ENCODE results near the gene LONP1. TPM values are rescaled to one million over a fixed set of nuclear protein-coding genes. Genes with fewer than 3 reads are reported as not detected.
A peak's percentile ranks its signal among the peaks of the same experiment; 100 is the strongest.
"Not testable (repeated sequence)": the region's sequence is repeated elsewhere in the genome, so short reads cannot be mapped to it uniquely, and the experiment has no call there.

The LONP1 gene, protein sequence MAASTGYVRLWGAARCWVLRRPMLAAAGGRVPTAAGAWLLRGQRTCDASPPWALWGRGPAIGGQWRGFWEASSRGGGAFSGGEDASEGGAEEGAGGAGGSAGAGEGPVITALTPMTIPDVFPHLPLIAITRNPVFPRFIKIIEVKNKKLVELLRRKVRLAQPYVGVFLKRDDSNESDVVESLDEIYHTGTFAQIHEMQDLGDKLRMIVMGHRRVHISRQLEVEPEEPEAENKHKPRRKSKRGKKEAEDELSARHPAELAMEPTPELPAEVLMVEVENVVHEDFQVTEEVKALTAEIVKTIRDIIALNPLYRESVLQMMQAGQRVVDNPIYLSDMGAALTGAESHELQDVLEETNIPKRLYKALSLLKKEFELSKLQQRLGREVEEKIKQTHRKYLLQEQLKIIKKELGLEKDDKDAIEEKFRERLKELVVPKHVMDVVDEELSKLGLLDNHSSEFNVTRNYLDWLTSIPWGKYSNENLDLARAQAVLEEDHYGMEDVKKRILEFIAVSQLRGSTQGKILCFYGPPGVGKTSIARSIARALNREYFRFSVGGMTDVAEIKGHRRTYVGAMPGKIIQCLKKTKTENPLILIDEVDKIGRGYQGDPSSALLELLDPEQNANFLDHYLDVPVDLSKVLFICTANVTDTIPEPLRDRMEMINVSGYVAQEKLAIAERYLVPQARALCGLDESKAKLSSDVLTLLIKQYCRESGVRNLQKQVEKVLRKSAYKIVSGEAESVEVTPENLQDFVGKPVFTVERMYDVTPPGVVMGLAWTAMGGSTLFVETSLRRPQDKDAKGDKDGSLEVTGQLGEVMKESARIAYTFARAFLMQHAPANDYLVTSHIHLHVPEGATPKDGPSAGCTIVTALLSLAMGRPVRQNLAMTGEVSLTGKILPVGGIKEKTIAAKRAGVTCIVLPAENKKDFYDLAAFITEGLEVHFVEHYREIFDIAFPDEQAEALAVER
- 10 to 100 TPM; 74.3 to 75.3 TPM for total RNA-seq
- polyA plus RNA-seq: 10 to 100 TPM; 19.9 to 45.5 (median 21.6) TPM
- total RNA-seq: 86.0 to 399 (median 108) reads per million in 6 experiments

DNA sequence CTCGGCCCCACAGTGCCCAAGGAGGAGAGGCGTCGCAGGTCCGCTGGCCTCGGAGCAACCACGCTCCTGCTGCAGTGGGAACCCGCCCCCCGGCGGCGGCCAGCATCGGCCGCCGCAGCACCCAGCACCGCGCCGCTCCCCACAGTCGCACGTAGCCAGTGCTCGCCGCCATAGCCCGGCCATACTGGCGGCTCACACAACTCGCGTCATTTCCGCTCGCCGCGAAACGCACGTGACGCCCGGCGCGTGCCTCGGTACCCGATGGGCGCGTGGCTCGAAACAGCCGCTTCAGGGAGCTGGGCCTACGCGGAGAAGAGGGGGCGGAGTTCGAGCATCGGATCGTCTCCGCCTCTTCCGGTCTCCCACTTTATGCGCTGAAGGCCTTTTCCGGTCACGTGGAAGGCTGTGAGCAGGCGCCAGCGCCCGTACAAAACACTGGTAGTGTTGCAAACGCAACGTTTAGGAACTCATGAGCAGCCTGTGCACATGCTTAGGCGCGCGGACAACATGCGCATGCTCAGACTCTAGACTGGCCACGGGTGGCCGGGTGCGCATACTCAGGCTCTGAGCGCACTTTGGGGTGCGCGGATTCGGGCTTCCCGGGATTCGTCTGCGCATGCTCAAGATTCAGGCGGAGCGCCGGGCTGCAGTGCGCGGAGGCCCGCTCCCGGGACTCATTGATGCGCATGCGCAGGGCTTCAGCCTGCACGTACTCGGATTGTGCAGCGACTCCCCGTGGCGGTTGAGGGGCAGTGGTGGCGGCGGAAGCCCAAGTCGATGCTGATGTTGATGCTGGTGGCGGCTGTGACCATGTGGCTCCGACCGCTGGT lies at the start of gene LONP1, which contains the start of gene CATSPERD:
Gene LONP1, minus strand, starts transcription at position 186 of the 830 bp plus-strand sequence. Its CDS starts 14 bp downstream, at position 172.
Gene CATSPERD, plus strand, starts transcription at position 677 of the 830 bp plus-strand sequence. Its CDS starts 101 bp downstream, at position 778.
- Mint-ChIP-seq H3K9me3 (no peaks in the 10 kb centered on the region), H3K27me3 (peaks cover 0 to 4% (median 1%) of the 10 kb centered on the region in 5 donors), H3K27ac (peak within 1 kb of the TSS; percentile 94 to 98 (median 96)), H3K36me3 (peaks cover 0 to 9% (median 4%) of the 10 kb centered on the region in 3 donors), H3K4me1 (peaks cover 8 to 35% (median 20%) of the 10 kb centered on the region in 4 donors), H3K4me3 (peak within 1 kb of the TSS; percentile 88 to 96 (median 90))
- POLR2A ChIA-PET: interaction anchor here (0.6 to 5.4 kb wide), 16 partner anchors 8 to 995 kb away, joined by 3 to 68 read pairs (median 4); partner anchors contain the start of genes DUS3L, FEM1A, MICOS13 and RPL36
- ATAC-seq (peak; percentile 84 to 90), DNase-seq (peak; percentile 96 to 99 (median 98))

DNA sequence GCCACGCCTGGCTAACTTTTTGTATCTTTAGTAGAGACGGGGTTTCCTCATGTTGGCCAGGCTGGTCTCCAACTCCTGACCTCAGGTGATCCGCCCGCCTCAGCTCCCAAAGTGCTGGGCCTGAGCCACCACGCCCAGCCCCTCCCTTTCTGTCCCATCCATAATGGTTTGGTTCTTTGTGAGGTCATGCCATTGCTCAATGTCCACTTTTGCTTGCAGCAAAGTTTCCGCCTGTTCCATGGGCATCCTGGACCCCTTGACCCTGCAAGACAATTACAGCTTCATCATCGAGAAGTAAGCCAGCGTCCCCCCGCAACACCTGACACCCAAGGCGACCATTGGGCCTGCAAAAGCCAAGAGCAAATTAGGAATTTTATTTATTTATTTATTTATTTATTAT lies 48.0 kb upstream of the LONP1 start:
- H3K36me3 Mint-ChIP-seq: no peaks in the 10 kb centered on the region
- ATAC-seq (no peak), DNase-seq (no peak)
- H3K9me3 Mint-ChIP-seq: peaks cover 0 to 2% (median 0%) of the 10 kb centered on the region in 9 donors
- POLR2A ChIA-PET: interaction anchor here (0.6 kb wide), 1 partner anchor 706 kb away, joined by 4 read pairs; no protein-coding TSS in a partner anchor
- H3K27me3 Mint-ChIP-seq: peaks cover 0 to under 1% (median 0%) of the 10 kb centered on the region in 5 donors
- H3K4me3 Mint-ChIP-seq: no peak overlapping the region
- no peaks in the 10 kb centered on the region for H3K4me1 Mint-ChIP-seq
- H3K27ac Mint-ChIP-seq: no peak overlapping the region

DNA sequence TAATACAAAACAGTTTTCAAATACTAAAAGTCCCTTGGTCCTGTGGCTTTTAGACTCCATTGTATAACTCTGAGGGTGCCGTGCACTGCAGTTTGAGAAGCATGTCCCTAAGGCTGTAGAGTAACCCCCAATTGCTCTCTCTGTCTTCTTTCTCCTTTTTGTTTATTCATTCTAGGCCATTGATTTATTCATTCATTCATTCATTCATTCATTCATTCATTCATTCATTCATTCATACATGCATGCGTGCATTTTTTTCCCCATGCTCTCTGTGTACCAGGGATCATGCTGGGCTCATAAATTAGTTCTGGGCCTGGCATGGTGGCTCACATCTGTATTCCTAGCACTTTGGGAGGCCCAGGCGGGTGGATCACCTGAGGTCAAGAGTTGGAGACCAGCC lies 45.3 kb upstream of the LONP1 start:
- Mint-ChIP-seq H3K36me3 (no peaks in the 10 kb centered on the region), H3K4me3 (no peak overlapping the region), H3K9me3 (peaks cover 0 to 12% (median 0%) of the 10 kb centered on the region in 9 donors), H3K27me3 (peaks cover 0 to 5% (median 1%) of the 10 kb centered on the region in 5 donors), H3K27ac (no peak overlapping the region), H3K4me1 (no peaks in the 10 kb centered on the region)
- POLR2A ChIA-PET: interaction anchor here (0.5 kb wide), 1 partner anchor 1098 kb away, joined by 3 read pairs; no protein-coding TSS in a partner anchor
- no peak for ATAC-seq
- no peak for DNase-seq

DNA sequence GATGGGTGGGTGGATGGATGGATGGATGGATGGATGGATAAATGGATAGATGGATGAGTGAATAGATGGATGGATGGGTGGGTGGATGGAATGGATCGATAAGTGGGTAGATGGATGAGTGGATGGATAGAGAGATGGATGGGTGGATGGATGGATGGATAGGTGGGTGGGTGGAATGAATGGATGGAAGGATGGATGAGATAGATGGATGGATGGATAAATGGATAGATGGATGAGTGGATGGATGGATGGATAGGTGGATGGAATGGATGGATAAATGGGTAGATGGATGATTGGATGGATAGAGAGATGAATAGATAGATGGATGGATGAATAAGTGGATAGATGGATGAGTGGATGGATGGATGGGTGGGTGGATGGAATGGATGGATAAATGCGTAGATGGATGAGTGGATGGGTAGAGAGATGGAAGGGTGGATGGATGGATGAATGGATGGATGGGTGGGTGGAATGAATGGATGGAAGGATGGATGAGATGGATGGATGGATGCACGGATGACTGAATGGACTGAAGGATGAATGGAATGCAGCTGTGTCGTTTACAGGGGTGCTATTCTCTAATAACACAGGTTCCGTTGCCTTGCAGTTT lies 42.8 kb upstream of the LONP1 start:
- POLR2A ChIA-PET: no interaction called here
- Mint-ChIP-seq H3K36me3 (no peaks in the 10 kb centered on the region), H3K4me1 (no peaks in the 10 kb centered on the region), H3K4me3 (no peak overlapping the region), H3K9me3 (peaks cover 0 to 12% (median 0%) of the 10 kb centered on the region in 9 donors), H3K27ac (no peak overlapping the region), H3K27me3 (peaks cover 0 to 5% (median 1%) of the 10 kb centered on the region in 5 donors)
- DNase-seq (no peak), ATAC-seq (no peak)

DNA sequence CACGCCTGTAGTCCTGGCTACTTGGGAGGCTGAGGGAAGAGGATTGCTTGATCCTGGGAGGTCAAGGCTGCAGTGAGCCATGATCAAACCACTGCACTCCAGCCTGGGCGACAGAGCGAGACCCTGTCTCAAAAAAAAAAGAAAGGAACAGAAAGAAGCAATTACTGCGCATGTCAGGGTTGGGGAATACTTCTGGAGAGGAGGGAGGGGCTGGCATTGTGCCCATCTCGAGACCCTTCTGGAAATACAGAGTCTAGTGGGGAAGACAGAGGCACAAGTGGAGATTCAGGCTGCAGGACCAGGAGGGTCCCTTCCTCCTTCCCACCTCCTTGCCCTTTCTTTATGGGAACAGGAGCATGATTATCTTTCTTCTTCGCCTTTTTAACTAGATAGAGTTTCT lies 33.8 kb upstream of the LONP1 start:
- H3K27ac Mint-ChIP-seq: peak overlapping the region in 1 of 10 donors; percentile 31
- H3K36me3 Mint-ChIP-seq: peaks cover 0 to 2% (median 0%) of the 10 kb centered on the region in 3 donors
- DNase-seq (no peak), ATAC-seq (no peak)
- H3K4me1 Mint-ChIP-seq: no peaks in the 10 kb centered on the region
- H3K4me3 Mint-ChIP-seq: no peak overlapping the region
- POLR2A ChIA-PET: no interaction called here
- H3K9me3 Mint-ChIP-seq: no peaks in the 10 kb centered on the region
- H3K27me3 Mint-ChIP-seq: peaks cover 0 to 12% (median 4%) of the 10 kb centered on the region in 5 donors

DNA sequence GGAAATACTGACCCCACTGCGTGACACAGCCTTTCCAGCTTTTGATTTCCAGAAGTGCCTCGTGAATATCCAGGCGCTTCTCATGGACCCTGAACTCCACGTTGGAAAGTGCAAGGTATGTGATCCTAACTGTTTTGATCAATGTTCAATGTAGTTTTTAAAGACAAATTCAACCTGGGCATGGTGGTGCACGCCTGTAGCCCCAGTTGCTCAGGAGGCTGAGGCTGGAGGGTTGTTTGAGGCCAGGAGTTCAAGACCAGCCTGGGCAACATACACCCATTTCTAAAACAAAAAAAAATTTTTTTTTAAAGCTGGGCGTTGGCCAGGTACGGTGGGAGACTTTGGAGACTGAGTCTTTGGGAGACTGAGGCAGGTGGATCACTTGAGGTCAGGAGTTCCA lies 31.8 kb upstream of the LONP1 start:
- Mint-ChIP-seq H3K4me1 (no peaks in the 10 kb centered on the region), H3K27ac (no peak overlapping the region), H3K36me3 (peaks cover 0 to 2% (median 0%) of the 10 kb centered on the region in 3 donors), H3K27me3 (peaks cover 0 to 13% (median 5%) of the 10 kb centered on the region in 5 donors), H3K9me3 (no peaks in the 10 kb centered on the region), H3K4me3 (no peak overlapping the region)
- POLR2A ChIA-PET: no interaction called here
- ATAC-seq (no peak), DNase-seq (no peak)

DNA sequence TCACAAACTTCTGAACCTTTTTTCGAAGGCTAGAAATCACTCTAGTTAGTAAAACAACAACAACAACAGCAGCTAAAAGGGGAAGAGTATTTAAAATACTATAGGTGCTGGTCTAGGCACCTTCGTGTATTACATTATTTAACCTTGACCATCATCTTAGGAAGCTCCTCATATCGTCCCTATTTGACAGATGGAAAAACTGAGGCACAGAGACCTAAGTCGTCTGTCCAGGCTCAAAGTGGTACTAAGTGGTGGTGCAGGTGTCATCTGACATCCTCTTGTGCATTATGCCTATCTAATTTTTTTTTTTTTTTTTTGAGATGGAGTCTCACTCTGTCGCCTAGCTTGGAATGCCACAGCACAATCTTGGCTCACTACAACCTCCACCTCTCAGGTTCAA lies 29.6 kb upstream of the LONP1 start:
- Mint-ChIP-seq H3K4me3 (no peak overlapping the region), H3K27ac (no peak overlapping the region), H3K27me3 (peaks cover 0 to 9% (median 5%) of the 10 kb centered on the region in 5 donors), H3K36me3 (peaks cover 0 to 2% (median 0%) of the 10 kb centered on the region in 3 donors), H3K9me3 (no peaks in the 10 kb centered on the region), H3K4me1 (no peaks in the 10 kb centered on the region)
- ATAC-seq (no peak), DNase-seq (no peak)
- POLR2A ChIA-PET: no interaction called here

DNA sequence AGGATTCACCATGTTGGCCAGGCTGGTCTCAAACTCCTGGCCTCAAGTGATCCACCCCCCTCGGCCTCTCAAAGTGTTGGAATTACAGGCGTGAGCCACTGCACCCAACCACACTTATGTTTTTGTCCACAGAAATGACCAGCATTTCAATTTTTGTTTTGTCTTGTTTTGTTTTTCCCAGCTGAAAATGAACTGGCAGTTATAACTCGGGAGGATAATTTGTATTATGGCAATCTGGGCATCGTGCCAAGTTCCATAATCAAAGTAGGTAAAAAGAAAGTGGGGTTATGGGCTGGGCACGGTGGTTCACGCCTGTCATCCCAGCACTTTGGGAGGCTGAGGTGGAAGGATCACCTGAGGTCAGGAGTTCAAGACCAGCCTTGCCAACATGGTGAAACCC lies 29.0 kb upstream of the LONP1 start:
- not testable (repeated sequence) for H3K27me3 Mint-ChIP-seq, H3K4me1 Mint-ChIP-seq, H3K36me3 Mint-ChIP-seq, DNase-seq, H3K4me3 Mint-ChIP-seq, H3K27ac Mint-ChIP-seq, ATAC-seq, H3K9me3 Mint-ChIP-seq
- POLR2A ChIA-PET: interaction anchor here (0.6 kb wide), 1 partner anchor 56 kb away, joined by 4 read pairs; no protein-coding TSS in a partner anchor

DNA sequence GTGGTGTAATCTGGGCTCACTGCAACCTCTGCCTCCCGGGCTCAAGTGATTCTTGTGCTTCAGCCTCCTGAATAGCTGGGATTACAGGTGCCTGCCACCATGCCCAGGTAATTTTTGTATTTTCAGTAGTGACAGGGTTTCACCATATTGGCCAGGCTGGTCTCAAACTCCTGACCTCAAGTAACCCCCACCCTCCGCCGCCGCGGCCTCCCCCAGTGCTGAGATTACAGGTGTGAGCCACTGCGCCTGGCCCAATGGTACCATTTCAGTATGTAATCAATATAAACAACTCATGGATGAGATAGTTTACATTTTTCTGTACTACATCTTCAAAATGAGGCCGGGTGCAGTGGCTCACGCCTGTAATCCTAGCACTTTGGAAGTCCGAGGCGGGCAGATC lies 25.1 kb upstream of the LONP1 start:
- H3K36me3 Mint-ChIP-seq, H3K27me3 Mint-ChIP-seq, H3K27ac Mint-ChIP-seq, POLR2A ChIA-PET, DNase-seq, H3K4me3 Mint-ChIP-seq, H3K9me3 Mint-ChIP-seq, H3K4me1 Mint-ChIP-seq, ATAC-seq: not testable (repeated sequence)

DNA sequence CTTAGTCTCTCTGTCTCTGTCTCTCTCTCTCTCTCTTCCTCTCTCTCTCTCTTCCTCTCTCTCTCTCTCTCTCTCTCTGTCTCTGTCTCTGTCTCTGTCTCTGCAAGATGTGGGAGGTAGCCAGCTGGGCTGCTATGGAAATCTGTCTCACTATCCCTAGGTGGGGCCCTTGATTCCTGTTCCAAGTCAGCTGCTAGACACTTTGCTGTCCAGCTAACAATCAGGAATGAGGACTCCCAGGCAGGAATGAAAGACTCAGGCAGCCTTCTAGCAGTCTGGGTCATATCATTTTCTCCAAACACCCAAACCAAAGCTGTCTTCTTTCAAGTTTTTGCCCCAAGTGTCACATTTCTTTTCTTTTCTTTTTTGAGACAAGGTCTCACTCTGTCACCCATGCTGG lies 23.7 kb upstream of the LONP1 start:
- Mint-ChIP-seq H3K4me3 (no peak overlapping the region), H3K27me3 (peaks cover 0 to 9% (median 2%) of the 10 kb centered on the region in 5 donors), H3K9me3 (no peaks in the 10 kb centered on the region), H3K4me1 (no peaks in the 10 kb centered on the region), H3K27ac (peak overlapping the region in 1 of 10 donors; percentile 78), H3K36me3 (no peaks in the 10 kb centered on the region)
- POLR2A ChIA-PET: no interaction called here
- DNase-seq (no peak), ATAC-seq (no peak)

DNA sequence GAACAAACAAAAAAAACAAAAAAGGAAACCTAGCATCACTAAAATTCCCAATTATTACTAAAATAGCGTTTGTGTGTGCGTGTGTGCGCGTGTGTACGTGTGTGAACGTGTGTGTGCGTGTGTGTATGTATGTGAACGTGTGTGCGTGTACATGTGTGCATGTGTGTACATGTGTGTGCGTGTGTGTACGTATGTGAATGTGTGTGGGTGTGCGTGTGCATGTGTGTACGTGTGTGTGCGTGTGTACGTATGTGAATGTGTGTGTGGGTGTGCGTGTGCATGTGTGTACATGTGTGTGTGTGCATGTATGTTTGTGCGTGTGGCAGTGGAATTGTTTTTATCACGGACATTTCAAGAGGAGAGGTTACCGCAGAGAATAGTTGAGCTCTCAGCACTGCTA lies 22.1 kb upstream of the LONP1 start:
- Mint-ChIP-seq H3K9me3 (no peaks in the 10 kb centered on the region), H3K4me1 (no peaks in the 10 kb centered on the region), H3K27me3 (peaks cover 0 to 9% (median 2%) of the 10 kb centered on the region in 5 donors), H3K27ac (peak overlapping the region in 1 of 10 donors; percentile 71), H3K36me3 (no peaks in the 10 kb centered on the region), H3K4me3 (no peak overlapping the region)
- DNase-seq (no peak), ATAC-seq (no peak)
- POLR2A ChIA-PET: no interaction called here

Data from naive thymus-derived CD8-positive, alpha-beta T cell (primary cell).